Left colon (tissue), 2 donors: ENCODE results near the gene EDNRA. TPM values are rescaled to one million over a fixed set of nuclear protein-coding genes. Genes with fewer than 3 reads are reported as not detected.

Source experiments
- ATAC-seq: fragments of 200-7000 bp; cut with Tn5 transposase; one replicate; pipeline ENCODE4 v1.9.1; 2020; ENCODE audit warnings: mild to moderate bottlenecking, moderate library complexity
- DNase-seq, 2 donors: peaks; one replicate each; pipeline ENCODE4 v3.0.0-alpha.2; 2020
- intact Hi-C, 2 donors: fragments of 100-400 bp; cut with DNase I in 1 of 2; cut with micrococcal nuclease in 1 of 2; formaldehyde crosslinking; loops; one replicate each; pipeline versions ENCODE4 v1.11.2 to v1.14.0; 2022; cut with DNase I, micrococcal nuclease
- total RNA-seq, 2 donors: library from RNA; stranded (reverse); fragmentation: NEBNext Ultra II Directional; extraction: Animal tissue kit (Norgen Biotek cat#: 25700); gene quantifications; one replicate each; pipeline ENCODE4 v1.2.1, GENCODE V29; 2021
- donor health status: DM: no; HTN: no; CAD: no.
- donor health status: DM: yes; HTN: yes; CAD: no.

EDNRA gene
- total RNA-seq, 2 donors from 2014 or later = 0.55 to 1.3 TPM

GRCh38 chr4:147532896-147533295, 52.0 kb downstream of the EDNRA start:
- intact Hi-C loops = no loop called here
- ATAC-seq (no peak), DNase-seq (no peak)

- intact Hi-C loops = no loop called here
- no peak for ATAC-seq
- no peak for DNase-seq
Measured at GRCh38 chr4:147533331-147533730, 52.4 kb downstream of the EDNRA start.

- DNase-seq (no peak), ATAC-seq (no peak)
- intact Hi-C loops = no loop called here
Measured at GRCh38 chr4:147535124-147535523, 54.2 kb downstream of the EDNRA start.

GRCh38 chr4:147538711-147539110, 57.8 kb downstream of the EDNRA start:
- DNase-seq (no peak), ATAC-seq (no peak)
- intact Hi-C loops = no loop called here

- ATAC-seq (no peak), DNase-seq (no peak)
- intact Hi-C loops = no loop called here
Measured at GRCh38 chr4:147539959-147540358, 59.1 kb downstream of the EDNRA start.

GRCh38 chr4:147542229-147542990, 61.5 kb downstream of the EDNRA start:
- ATAC-seq (no peak), DNase-seq (no peak)
- intact Hi-C loops = no loop called here

GRCh38 chr4:147543034-147543433, 62.1 kb downstream of the EDNRA start:
- intact Hi-C loops = no loop called here
- no peak for ATAC-seq
- DNase-seq = no peak

- DNase-seq = no peak
- intact Hi-C loops = no loop called here
- ATAC-seq = no peak
Measured at GRCh38 chr4:147546349-147546748, 65.5 kb downstream of the EDNRA start.

GRCh38 chr4:147547314-147548056, 66.6 kb downstream of the EDNRA start:
- no peak for ATAC-seq
- no peak for DNase-seq
- intact Hi-C loops = no loop called here

- ATAC-seq (no peak), DNase-seq (no peak)
- intact Hi-C loops = no loop called here
Measured at GRCh38 chr4:147548256-147548655, 67.4 kb downstream of the EDNRA start.

- no peak for DNase-seq
- no peak for ATAC-seq
- intact Hi-C loops = no loop called here
Measured at GRCh38 chr4:147550626-147551246, 69.8 kb downstream of the EDNRA start.

- DNase-seq (no peak), ATAC-seq (no peak)
- intact Hi-C loops = no loop called here
Measured at GRCh38 chr4:147560625-147561024, 79.7 kb downstream of the EDNRA start.

GRCh38 chr4:147566762-147567161, 85.9 kb downstream of the EDNRA start:
- intact Hi-C loops = no loop called here
- ATAC-seq = no peak

GRCh38 chr4:147567276-147567675, 86.4 kb downstream of the EDNRA start:
- DNase-seq (no peak), ATAC-seq (no peak)
- intact Hi-C loops = no loop called here

More at GRCh38 chr4:147566762-147567161, 85.9 kb downstream of the EDNRA start:
- no peak for DNase-seq

GRCh38 chr4:147570616-147571015, 89.7 kb downstream of the EDNRA start:
- ATAC-seq (no peak), DNase-seq (no peak)
- intact Hi-C loops = no loop called here

GRCh38 chr4:147571036-147571770, 90.3 kb downstream of the EDNRA start:
- no peak for ATAC-seq
- intact Hi-C loops = no loop called here
- no peak for DNase-seq

- DNase-seq (no peak), ATAC-seq (no peak)
- intact Hi-C loops = no loop called here
Measured at GRCh38 chr4:147576084-147576483, 95.2 kb downstream of the EDNRA start.

GRCh38 chr4:147578051-147578476, 97.2 kb downstream of the EDNRA start:
- ATAC-seq (no peak), DNase-seq (no peak)
- intact Hi-C loops = no loop called here

GRCh38 chr4:147578593-147578992, 97.7 kb downstream of the EDNRA start:
- DNase-seq = no peak

More at GRCh38 chr4:147578593-147578992, 97.7 kb downstream of the EDNRA start:
- ATAC-seq = no peak
- intact Hi-C loops = no loop called here
